Activated naive CD8-positive, alpha-beta T cell treated with anti-CD3 and anti-CD28 coated beads, Interleukin-2, amount 50 U/mL, for 24 hours (primary cell): ENCODE measurements around the gene HYKK.
A peak's percentile ranks its signal among the peaks of the same experiment; 100 is the strongest.
"Not testable (repeated sequence)": the region's sequence is repeated elsewhere in the genome, so short reads cannot be mapped to it uniquely, and the experiment has no call there.

ENCODE experiments used
- ATAC-seq: fragments of 150-1000 bp; cut with Tn5 transposase; one replicate; pipeline ENCODE4 v1.10.0; 2021
- DNase-seq: peaks from one replicate; pipeline ENCODE4 v3.0.0; 2021
- H3K27ac Mint-ChIP-seq: one replicate; pipeline ENCODE4 v1.8.0; 2021; ENCODE audit warnings: mild to moderate bottlenecking, mixed read lengths
- H3K27me3 Mint-ChIP-seq: one replicate; pipeline ENCODE4 v1.8.0; 2021; ENCODE audit warnings: mixed read lengths
- H3K36me3 Mint-ChIP-seq: one replicate; pipeline ENCODE4 v1.8.0; 2021; ENCODE audit warnings: low read depth, mixed read lengths
- H3K4me1 Mint-ChIP-seq: one replicate; pipeline ENCODE4 v1.8.0; 2021; ENCODE audit warnings: mixed read lengths
- H3K4me3 Mint-ChIP-seq: one replicate; pipeline ENCODE4 v1.8.0; 2021; ENCODE audit warnings: mild to moderate bottlenecking, moderate library complexity, mixed read lengths
- H3K9me3 Mint-ChIP-seq: one replicate; pipeline ENCODE4 v1.8.0; 2021; ENCODE audit warnings: mixed read lengths

Gene HYKK, protein sequence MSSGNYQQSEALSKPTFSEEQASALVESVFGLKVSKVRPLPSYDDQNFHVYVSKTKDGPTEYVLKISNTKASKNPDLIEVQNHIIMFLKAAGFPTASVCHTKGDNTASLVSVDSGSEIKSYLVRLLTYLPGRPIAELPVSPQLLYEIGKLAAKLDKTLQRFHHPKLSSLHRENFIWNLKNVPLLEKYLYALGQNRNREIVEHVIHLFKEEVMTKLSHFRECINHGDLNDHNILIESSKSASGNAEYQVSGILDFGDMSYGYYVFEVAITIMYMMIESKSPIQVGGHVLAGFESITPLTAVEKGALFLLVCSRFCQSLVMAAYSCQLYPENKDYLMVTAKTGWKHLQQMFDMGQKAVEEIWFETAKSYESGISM

DNA sequence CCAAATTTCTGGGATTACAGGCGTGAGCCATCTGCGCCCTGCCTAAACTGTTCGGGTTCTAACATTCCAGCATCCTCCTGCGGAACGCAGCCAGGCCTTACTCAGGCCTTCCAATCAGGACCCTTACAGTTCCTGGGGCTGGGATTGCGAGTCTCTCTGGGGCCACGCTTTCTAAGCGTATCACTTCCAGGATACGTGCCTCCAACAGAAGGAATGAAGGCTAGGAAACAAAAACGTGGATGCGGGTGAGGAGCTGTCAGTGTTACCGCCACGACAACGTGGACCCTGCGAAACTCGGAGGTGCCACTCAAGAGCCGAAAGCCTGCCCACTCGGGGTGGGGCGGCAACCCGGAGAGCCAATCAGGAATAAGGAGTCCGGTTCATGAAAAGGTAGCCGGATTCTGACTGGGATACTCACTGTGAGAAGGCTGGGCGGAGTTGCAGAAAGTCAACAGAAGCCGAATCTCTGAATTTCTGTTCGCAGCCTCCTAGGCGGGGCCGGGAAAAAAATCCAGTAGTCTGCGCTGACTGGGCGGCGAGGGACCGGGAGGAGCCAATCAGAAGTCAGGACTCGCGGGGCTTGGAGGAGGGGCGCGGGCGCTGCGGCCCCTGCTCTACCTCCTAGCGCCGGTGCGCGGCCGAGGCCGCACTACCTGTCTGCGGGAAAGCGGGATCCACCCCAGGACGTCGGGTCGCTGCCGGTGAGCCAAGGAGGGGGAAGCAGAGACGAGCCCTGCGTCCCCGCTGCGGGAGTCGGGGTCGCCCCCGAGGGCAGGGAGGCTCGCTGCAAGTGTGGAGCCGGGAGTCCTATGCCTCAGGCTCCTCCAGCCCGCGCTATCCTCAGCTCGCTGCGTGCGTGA lies at the start of gene HYKK:
Gene HYKK, plus strand, starts transcription at position 607 of the 860 bp plus-strand sequence. CDS start 5,512 bp downstream, outside the sequence.
- Mint-ChIP-seq H3K36me3 (peaks cover under 1% of the 10 kb centered on the region), H3K27ac (peak within 1 kb of the TSS; percentile 79), H3K4me3 (peak within 1 kb of the TSS; percentile 87), H3K4me1 (peaks cover 18% of the 10 kb centered on the region), H3K27me3 (peaks cover 4% of the 10 kb centered on the region), H3K9me3 (no peaks in the 10 kb centered on the region)
- ATAC-seq, result peak; percentile 93
- DNase-seq, result peak; percentile 80

- Mint-ChIP-seq H3K36me3 (peaks cover 40% of the 10 kb centered on the region), H3K9me3 (no peaks in the 10 kb centered on the region), H3K4me3 (no peak overlapping the region), H3K27ac (peak overlapping the region; percentile 43), H3K4me1 (peaks cover 48% of the 10 kb centered on the region), H3K27me3 (no peaks in the 10 kb centered on the region)
- no peak for DNase-seq
- no peak for ATAC-seq
Observed at GRCh38 chr15:78460737-78461136, 46.6 kb upstream of the HYKK start.

DNA sequence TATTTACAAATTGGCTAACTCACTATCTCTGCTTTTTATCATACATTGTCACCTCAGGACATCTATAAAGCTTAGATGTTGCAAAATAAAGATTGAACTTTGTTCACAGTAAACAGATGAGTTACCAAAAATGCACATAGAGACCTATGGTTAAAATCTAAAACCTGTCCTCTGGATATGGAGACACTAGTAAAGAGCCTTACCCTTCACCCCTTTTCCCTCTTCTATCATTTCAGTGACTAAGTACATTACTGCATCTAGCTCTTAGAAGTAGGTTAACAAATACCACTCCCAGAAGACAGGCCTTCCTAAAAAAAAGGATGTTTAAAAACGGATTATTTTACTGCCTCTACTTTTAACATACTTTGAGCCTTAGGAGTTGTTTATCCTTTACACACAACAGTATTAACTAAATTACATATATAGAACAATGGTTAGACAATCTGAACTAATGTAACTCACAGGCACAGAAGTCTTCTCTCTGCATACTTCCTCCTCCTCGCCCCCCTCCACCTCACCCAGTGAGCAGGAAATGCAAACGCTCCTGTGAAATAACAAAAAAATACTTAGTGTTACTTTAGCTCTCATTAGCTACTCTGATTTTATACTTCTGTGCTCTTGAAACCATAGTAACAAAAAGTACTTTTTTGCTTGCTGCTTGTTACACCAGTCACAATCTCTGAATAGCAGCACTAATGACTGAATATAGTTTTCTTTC lies 46.0 kb upstream of the HYKK start:
- Mint-ChIP-seq H3K4me1 (peaks cover 42% of the 10 kb centered on the region), H3K36me3 (peaks cover 40% of the 10 kb centered on the region), H3K27me3 (no peaks in the 10 kb centered on the region), H3K27ac (peak overlapping the region; percentile 43), H3K4me3 (no peak overlapping the region), H3K9me3 (no peaks in the 10 kb centered on the region)
- DNase-seq, result no peak
- ATAC-seq, result no peak

DNA sequence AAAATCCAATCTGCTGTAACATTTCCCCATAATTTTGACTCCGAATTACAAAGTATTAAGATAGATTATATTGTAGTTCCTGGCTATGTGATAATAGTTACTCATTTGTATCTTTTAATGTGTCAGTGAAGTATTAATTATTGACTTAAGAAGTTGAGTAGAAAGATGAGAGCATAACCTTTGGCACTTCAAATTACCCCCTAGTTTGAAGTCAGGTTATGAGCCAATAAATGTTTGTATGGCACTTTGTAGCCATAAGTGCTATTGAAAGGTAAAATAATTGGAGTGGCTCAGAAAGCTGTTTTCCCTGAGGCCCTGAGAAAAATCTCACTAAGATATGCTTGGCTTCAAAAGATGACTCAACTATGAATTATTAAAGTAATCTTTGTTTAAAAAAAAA lies 38.3 kb upstream of the HYKK start:
- H3K27ac Mint-ChIP-seq, result no peak overlapping the region

DNA sequence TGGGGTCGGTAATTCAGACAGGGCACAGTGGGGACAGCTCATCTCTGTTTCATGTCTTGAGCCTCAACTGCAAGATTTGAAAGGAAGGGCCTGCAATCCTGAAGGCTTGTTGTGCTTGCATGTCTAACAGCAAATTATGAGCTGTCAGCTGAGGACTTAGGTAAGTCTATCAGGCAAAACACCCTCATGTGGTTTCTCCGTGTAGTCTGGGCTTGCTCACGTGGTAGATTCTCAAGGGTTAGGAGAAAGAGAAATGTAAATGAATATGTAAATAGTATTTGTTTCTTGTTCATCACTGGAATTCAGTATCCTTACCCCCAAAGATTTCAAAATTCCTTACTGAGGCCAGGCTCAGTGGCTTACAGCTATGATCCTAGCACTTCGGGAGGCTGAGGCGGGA lies 30.1 kb upstream of the HYKK start:
- no peak overlapping the region for H3K4me3 Mint-ChIP-seq
- no peaks in the 10 kb centered on the region for H3K9me3 Mint-ChIP-seq
- H3K27me3 Mint-ChIP-seq, result no peaks in the 10 kb centered on the region
- ATAC-seq (no peak), DNase-seq (no peak)
- peaks cover 2% of the 10 kb centered on the region for H3K4me1 Mint-ChIP-seq
- H3K36me3 Mint-ChIP-seq, result peaks cover 46% of the 10 kb centered on the region
- no peak overlapping the region for H3K27ac Mint-ChIP-seq

More for the DNA sequence above, 38.3 kb upstream of the HYKK start:
- DNase-seq (no peak), ATAC-seq (no peak)
- H3K36me3 Mint-ChIP-seq, result peaks cover 55% of the 10 kb centered on the region
- no peaks in the 10 kb centered on the region for H3K27me3 Mint-ChIP-seq
- no peak overlapping the region for H3K4me3 Mint-ChIP-seq
- H3K9me3 Mint-ChIP-seq, result no peaks in the 10 kb centered on the region
- peaks cover 3% of the 10 kb centered on the region for H3K4me1 Mint-ChIP-seq

GRCh38 chr15:78479650-78480049 lies 27.7 kb upstream of the HYKK start:
- DNase-seq (no peak), ATAC-seq (no peak)
- Mint-ChIP-seq H3K4me1 (peaks cover 2% of the 10 kb centered on the region), H3K27me3 (no peaks in the 10 kb centered on the region), H3K36me3 (peaks cover 49% of the 10 kb centered on the region), H3K9me3 (no peaks in the 10 kb centered on the region), H3K4me3 (no peak overlapping the region), H3K27ac (no peak overlapping the region)

- no peak overlapping the region for H3K4me3 Mint-ChIP-seq
- no peaks in the 10 kb centered on the region for H3K27me3 Mint-ChIP-seq
- no peaks in the 10 kb centered on the region for H3K9me3 Mint-ChIP-seq
- no peak overlapping the region for H3K27ac Mint-ChIP-seq
- ATAC-seq (no peak), DNase-seq (no peak)
- peaks cover 11% of the 10 kb centered on the region for H3K4me1 Mint-ChIP-seq
- peaks cover 52% of the 10 kb centered on the region for H3K36me3 Mint-ChIP-seq
Observed at GRCh38 chr15:78481917-78482316, 25.5 kb upstream of the HYKK start.

DNA sequence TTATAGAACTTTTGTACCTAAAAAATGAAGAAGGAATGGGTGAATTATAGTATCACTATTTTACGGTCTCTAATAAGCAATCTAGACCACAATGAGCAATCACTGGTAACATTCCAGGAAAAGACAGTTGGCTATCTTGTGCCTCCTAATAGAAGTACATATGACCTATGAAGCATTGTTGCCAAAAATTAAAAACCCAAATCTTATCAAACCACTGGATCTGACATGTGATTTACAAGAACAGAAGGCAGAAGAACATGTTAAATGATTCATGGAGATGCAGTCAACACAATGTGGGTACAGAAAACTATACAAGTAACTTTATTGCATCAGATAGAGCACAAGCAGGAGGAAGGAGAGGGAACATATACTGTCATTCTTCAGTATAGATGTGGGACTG lies 14.5 kb upstream of the HYKK start:
- DNase-seq (no peak), ATAC-seq (no peak)
- peaks cover 66% of the 10 kb centered on the region for H3K36me3 Mint-ChIP-seq
- no peak overlapping the region for H3K4me3 Mint-ChIP-seq
- peaks cover 7% of the 10 kb centered on the region for H3K4me1 Mint-ChIP-seq
- H3K27ac Mint-ChIP-seq, result peak overlapping the region; percentile 54
- no peaks in the 10 kb centered on the region for H3K9me3 Mint-ChIP-seq
- H3K27me3 Mint-ChIP-seq, result no peaks in the 10 kb centered on the region

DNA sequence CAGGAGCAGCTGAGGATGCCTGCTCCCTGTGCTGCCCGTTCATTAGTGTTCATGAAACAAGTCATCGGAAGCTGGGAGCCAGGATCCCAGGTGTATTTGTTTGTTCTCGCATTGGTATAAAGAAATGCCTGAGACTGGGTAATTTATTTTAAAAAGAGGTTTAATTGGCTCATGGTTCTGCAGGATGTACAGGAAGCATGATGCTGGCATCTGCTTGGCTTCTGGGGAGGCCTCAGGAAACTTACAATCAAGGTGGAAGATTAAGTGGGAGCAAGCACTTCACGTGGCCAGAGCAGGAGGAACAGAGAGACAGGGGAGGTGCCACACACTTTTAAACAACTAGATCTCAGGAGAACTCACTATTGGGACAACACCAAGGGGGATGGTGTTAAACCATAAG lies 5.5 kb upstream of the HYKK start:
- Mint-ChIP-seq H3K36me3 (peaks cover 36% of the 10 kb centered on the region), H3K4me1 (peaks cover 6% of the 10 kb centered on the region), H3K4me3 (no peak overlapping the region), H3K27ac (no peak overlapping the region), H3K9me3 (no peaks in the 10 kb centered on the region), H3K27me3 (no peaks in the 10 kb centered on the region)
- DNase-seq (no peak), ATAC-seq (no peak)

DNA sequence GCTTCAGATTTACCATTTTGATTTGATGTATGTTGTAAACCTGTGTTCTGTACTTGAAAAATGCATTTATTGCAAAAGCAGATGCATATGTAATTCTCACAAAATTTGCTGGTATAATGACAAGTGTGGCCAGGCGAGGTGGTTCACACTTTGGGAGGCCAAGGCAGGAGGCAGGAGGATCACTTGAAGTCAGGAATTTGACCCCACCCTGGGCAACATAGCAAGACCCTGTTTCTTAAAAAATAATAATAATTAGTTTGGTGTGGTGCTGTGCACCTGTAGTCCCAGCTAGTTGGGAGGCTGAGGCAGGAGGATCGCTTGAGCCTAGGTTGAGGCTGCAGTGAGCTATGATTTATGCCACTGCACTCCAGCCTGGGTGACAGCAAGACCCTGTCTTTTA lies 4.7 kb upstream of the HYKK start:
- Mint-ChIP-seq H3K36me3 (peaks cover 32% of the 10 kb centered on the region), H3K27ac (no peak overlapping the region), H3K4me1 (peaks cover 10% of the 10 kb centered on the region), H3K9me3 (no peaks in the 10 kb centered on the region), H3K4me3 (no peak overlapping the region), H3K27me3 (no peaks in the 10 kb centered on the region)
- ATAC-seq (no peak), DNase-seq (no peak)

GRCh38 chr15:78507831-78508160 lies 419 bp downstream of the HYKK start:
- no peaks in the 10 kb centered on the region for H3K36me3 Mint-ChIP-seq
- peak overlapping the region; percentile 87 for H3K4me3 Mint-ChIP-seq
- peak overlapping the region; percentile 74 for H3K27ac Mint-ChIP-seq
- no peaks in the 10 kb centered on the region for H3K9me3 Mint-ChIP-seq
- H3K27me3 Mint-ChIP-seq, result peaks cover 4% of the 10 kb centered on the region
- ATAC-seq, result peak; percentile 21
- H3K4me1 Mint-ChIP-seq, result peaks cover 18% of the 10 kb centered on the region
- DNase-seq, result no peak

DNA sequence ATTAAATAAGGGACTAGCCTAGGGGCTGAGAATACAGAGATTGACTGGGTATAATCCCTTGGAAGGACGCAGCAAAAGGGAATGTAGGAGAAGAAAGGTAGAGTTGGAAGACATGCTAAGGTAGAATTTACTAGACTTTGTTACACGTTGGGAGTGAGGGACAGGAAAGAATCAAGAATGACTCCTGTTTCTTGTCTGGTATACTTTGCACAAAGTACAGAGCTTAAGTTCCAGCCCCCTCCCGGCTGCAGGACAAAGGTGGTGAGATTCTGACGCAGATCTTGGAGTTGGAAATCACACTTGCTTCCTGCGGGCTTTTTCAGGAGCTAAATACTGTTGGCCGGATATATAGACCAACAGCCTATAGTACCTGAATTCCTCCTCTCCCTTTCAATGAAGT lies 895 bp downstream of the HYKK start:
- peaks cover 22% of the 10 kb centered on the region for H3K4me1 Mint-ChIP-seq
- peak overlapping the region; percentile 87 for H3K4me3 Mint-ChIP-seq
- H3K9me3 Mint-ChIP-seq, result no peaks in the 10 kb centered on the region
- peak overlapping the region; percentile 74 for H3K27ac Mint-ChIP-seq
- H3K36me3 Mint-ChIP-seq, result no peaks in the 10 kb centered on the region
- peaks cover 4% of the 10 kb centered on the region for H3K27me3 Mint-ChIP-seq
- DNase-seq (no peak), ATAC-seq (no peak)

- H3K27ac Mint-ChIP-seq, result no peak overlapping the region
- H3K27me3 Mint-ChIP-seq, result peaks cover 4% of the 10 kb centered on the region
- H3K4me3 Mint-ChIP-seq, result no peak overlapping the region
- no peak for ATAC-seq
- H3K36me3 Mint-ChIP-seq, result no peaks in the 10 kb centered on the region
- H3K9me3 Mint-ChIP-seq, result no peaks in the 10 kb centered on the region
- H3K4me1 Mint-ChIP-seq, result peaks cover 22% of the 10 kb centered on the region
- DNase-seq, result no peak
Observed at GRCh38 chr15:78509726-78510312, 2.4 kb downstream of the HYKK start.

- not testable (repeated sequence) for ATAC-seq, H3K4me3 Mint-ChIP-seq, H3K36me3 Mint-ChIP-seq, DNase-seq, H3K4me1 Mint-ChIP-seq, H3K9me3 Mint-ChIP-seq, H3K27me3 Mint-ChIP-seq, H3K27ac Mint-ChIP-seq
Observed at GRCh38 chr15:78520035-78520434, 12.7 kb downstream of the HYKK start.
